HCT116 (cell line): ENCODE data around the gene EPHB3. TPM values are rescaled to one million over a fixed set of nuclear protein-coding genes. Genes with fewer than 3 reads are reported as not detected.

Experiments
- ATAC-seq: fragments of 200-7000 bp; cut with Tn5 transposase; 2 replicates; pipeline ENCODE4 v1.9.1; 2020; ENCODE audit warnings: mild to moderate bottlenecking, moderate library complexity
- BruUV-seq: library from RNA; stranded (reverse); fragments of 400-500 nt; replicated peaks from 2 replicates; lab custom pipeline; 2021; lab: Mats Ljungman, UMichigan
- CTCF ChIA-PET: fragments of 300-600 bp; sonication (Branson Sonifier 250); formaldehyde crosslinking; loops from one replicate; lab custom pipeline; 2021; ENCODE audit warnings: antibody characterized with exemption; lab: Charles Lee
- POLR2A ChIA-PET: fragments of 300-600, 350-600 bp; sonication (Branson Sonifier 250); formaldehyde crosslinking; loops from one replicate; lab custom pipeline; 2021; ENCODE audit warnings: antibody characterized with exemption; lab: Charles Lee
- RAD21 ChIA-PET, 2 experiments: fragments of 300-600 bp; sonication (Branson Sonifier 250); formaldehyde crosslinking; loops; one replicate each; lab custom pipeline; 2023; ENCODE audit warnings: low total read pairs in 2 of 2; ENCODE audit not compliant: uncharacterized antibody in 2 of 2, unreplicated experiment in 2 of 2, low non-redundant PET in 1 of 2; lab: Charles Lee
- DNase-seq: peaks from one replicate; pipeline ENCODE4 v3.0.0-alpha.2; 2010; ENCODE audit warnings: low read depth, low spot score
- H2AFZ ChIP-seq: fragments of 200-600 bp; shearing (Covaris generic), sonication (generic); 2 replicates; pipeline ENCODE4 v1.6.1; 2017; ENCODE audit warnings: low read depth, mixed run types, mixed read lengths, antibody characterized with exemption, low read length; ENCODE audit not compliant: poor library complexity, severe bottlenecking
- H3K27ac ChIP-seq: 2 replicates; pipeline ENCODE4 v1.5.1; 2012; ENCODE audit warnings: low read depth, low read length
- H3K27me3 ChIP-seq: fragments of 200-600 bp; sonication (generic); 2 replicates; pipeline ENCODE4 v1.6.1; 2016; ENCODE audit warnings: mixed run types, low read length, mixed read lengths; ENCODE audit not compliant: insufficient read depth
- H3K36me3 ChIP-seq, 2 experiments: fragments of 200-500 bp in 1 of 2; fragments of 200-600 bp in 1 of 2; sonication (Bioruptor generic) in 1 of 2; sonication (generic) in 1 of 2; 2 replicates each; pipeline versions ENCODE4 v1.5.1 to v1.6.1; 2014 to 2016; ENCODE audit warnings: low read length in 2 of 2, inconsistent platforms in 1 of 2, mixed read lengths in 1 of 2, mixed run types in 1 of 2; ENCODE audit not compliant: insufficient read depth in 2 of 2, control insufficient read depth in 1 of 2
- H3K4me1 ChIP-seq, 2 experiments: fragments of 200-600 bp in 1 of 2; sonication (generic) in 1 of 2; 2 replicates each; pipeline versions ENCODE4 v1.5.1 to v1.6.1; 2012 to 2017; ENCODE audit warnings: low read length in 2 of 2, inconsistent platforms in 1 of 2, mild to moderate bottlenecking in 1 of 2, mixed read lengths in 1 of 2, mixed run types in 1 of 2, moderate library complexity in 1 of 2; ENCODE audit not compliant: insufficient read depth in 2 of 2, control insufficient read depth in 1 of 2
- H3K4me2 ChIP-seq: fragments of 200-600 bp; sonication (generic); 2 replicates; pipeline ENCODE4 v1.6.1; 2017; ENCODE audit warnings: mixed run types, low read length, mixed read lengths
- H3K4me3 ChIP-seq, 2 experiments: fragments of 200-600 bp in 1 of 2; sonication (generic) in 1 of 2; replicated peaks in 1 of 2; 2 replicates each; pipeline ENCODE4 v1.5.1; 2011 to 2016; ENCODE audit warnings: low read length in 2 of 2, control low read depth in 1 of 2, low read depth in 1 of 2, mild to moderate bottlenecking in 1 of 2, mixed read lengths in 1 of 2, mixed run types in 1 of 2
- H3K79me2 ChIP-seq: fragments of 200-600 bp; sonication (generic); 2 replicates; pipeline ENCODE4 v1.6.1; 2017; ENCODE audit warnings: mild to moderate bottlenecking, mixed run types, low read length, moderate library complexity, mixed read lengths; ENCODE audit not compliant: insufficient read depth
- H3K9ac ChIP-seq: fragments of 200-600 bp; sonication (generic); 2 replicates; pipeline ENCODE4 v1.6.1; 2016; ENCODE audit warnings: low read length, mixed read lengths
- H3K9me2 ChIP-seq: fragments of 200-600 bp; sonication (generic), shearing (Covaris generic); 2 replicates; pipeline ENCODE4 v1.6.1; 2017; ENCODE audit warnings: mixed run types, mild to moderate bottlenecking, moderate library complexity; ENCODE audit not compliant: insufficient read depth
- H3K9me3 ChIP-seq, 2 experiments: fragments of 200-500 bp in 1 of 2; fragments of 200-600 bp in 1 of 2; sonication (Bioruptor generic) in 1 of 2; sonication (generic) in 1 of 2; 2 replicates each; pipeline ENCODE4 v1.6.1; 2014 to 2017; ENCODE audit warnings: low read length in 2 of 2, mixed read lengths in 2 of 2, inconsistent platforms in 1 of 2, low read depth in 1 of 2, mild to moderate bottlenecking in 1 of 2, mixed run types in 1 of 2, moderate library complexity in 1 of 2; ENCODE audit not compliant: control insufficient read depth in 1 of 2, insufficient read depth in 1 of 2
- H4K20me1 ChIP-seq: fragments of 200-600 bp; sonication (generic), shearing (Covaris generic); 2 replicates; pipeline ENCODE4 v1.6.1; 2017; ENCODE audit warnings: mixed run types, mild to moderate bottlenecking, moderate library complexity; ENCODE audit not compliant: insufficient read depth
- ATF3 ChIP-seq: IDR thresholded peaks from 2 replicates; pipeline ENCODE4 v1.6.1; 2012
- CBX3 ChIP-seq: IDR thresholded peaks from 2 replicates; pipeline ENCODE4 v1.6.1; 2012; ENCODE audit warnings: low read depth
- CEBPB ChIP-seq: IDR thresholded peaks from 2 replicates; pipeline ENCODE4 v1.6.1; 2012; ENCODE audit warnings: low read depth
- CTCF ChIP-seq, 3 experiments: fragments of 200-600 bp in 1 of 3; sonication (generic) in 1 of 3; IDR thresholded peaks in 2 of 3; conservative IDR thresholded peaks in 1 of 3; 2 replicates each; pipeline ENCODE4 v1.5.1; 2012 to 2017; ENCODE audit warnings: low read depth in 2 of 3, low read length in 2 of 3, antibody characterized with exemption in 1 of 3, borderline replicate concordance in 1 of 3, control low read depth in 1 of 3, mild to moderate bottlenecking in 1 of 3, mixed read lengths in 1 of 3, mixed run types in 1 of 3, moderate library complexity in 1 of 3; ENCODE audit not compliant: insufficient read depth in 1 of 3
- EGR1 ChIP-seq: IDR thresholded peaks from 2 replicates; pipeline ENCODE4 v1.6.1; 2012; ENCODE audit warnings: low read depth
- EZH2 ChIP-seq: fragments of 200-600 bp; sonication (generic); IDR thresholded peaks from 2 replicates; pipeline ENCODE4 v1.6.1; 2017; ENCODE audit warnings: antibody characterized with exemption, mixed run types
- EZH2phosphoT487 ChIP-seq: fragments of 200-600 bp; IDR thresholded peaks from 2 replicates; pipeline ENCODE4 v1.6.1; 2018; ENCODE audit warnings: antibody characterized with exemption, borderline replicate concordance
- FOSL1 ChIP-seq: IDR thresholded peaks from 2 replicates; pipeline ENCODE4 v1.6.1; 2012; ENCODE audit warnings: low read depth
- MAX ChIP-seq: IDR thresholded peaks from 2 replicates; pipeline ENCODE4 v1.6.1; 2012
- POLR2A ChIP-seq: IDR thresholded peaks from 2 replicates; pipeline ENCODE4 v1.7.0; 2011; ENCODE audit warnings: borderline replicate concordance; ENCODE audit not compliant: insufficient read depth, insufficient read length; ENCODE audit errors: extremely low read depth
- RAD21 ChIP-seq: IDR thresholded peaks from 2 replicates; pipeline ENCODE4 v1.6.1; 2012; ENCODE audit warnings: low read depth, mild to moderate bottlenecking
- SIN3A ChIP-seq: IDR thresholded peaks from 2 replicates; pipeline ENCODE4 v1.6.1; 2012; ENCODE audit warnings: low read depth
- SP1 ChIP-seq: IDR thresholded peaks from 2 replicates; pipeline ENCODE4 v1.6.1; 2012; ENCODE audit warnings: low read depth
- SRF ChIP-seq: IDR thresholded peaks from 2 replicates; pipeline ENCODE4 v1.6.1; 2012; ENCODE audit warnings: low read depth
- TCF7L2 ChIP-seq: IDR thresholded peaks from 2 replicates; pipeline ENCODE4 v1.7.0; 2011; ENCODE audit warnings: borderline replicate concordance, inconsistent platforms; ENCODE audit not compliant: insufficient read depth, insufficient read length; ENCODE audit errors: extremely low read depth
- YY1 ChIP-seq: IDR thresholded peaks from 2 replicates; pipeline ENCODE4 v1.6.1; 2011; ENCODE audit warnings: low read length, low read depth, moderate library complexity, mild to moderate bottlenecking; ENCODE audit not compliant: insufficient replicate concordance; ENCODE audit errors: extremely low read depth
- ZFX ChIP-seq: fragments of 450-650 bp; IDR thresholded peaks from 2 replicates; pipeline ENCODE4 v1.6.1; 2017
- ZNF274 ChIP-seq: fragments of 200-500 bp; sonication (Bioruptor generic); IDR thresholded peaks from 2 replicates; pipeline ENCODE4 v1.6.1; 2014; ENCODE audit warnings: mild to moderate bottlenecking, low read depth, low read length, inconsistent platforms
- intact Hi-C: fragments of 100-400 bp; cut with micrococcal nuclease; formaldehyde crosslinking; loops from 2 replicates; pipeline ENCODE4 v1.10.0; 2022
- total RNA-seq: library from RNA; stranded (reverse); gene quantifications from one replicate; pipeline ENCODE4 v1.2.1, GENCODE V29; 2021; ENCODE audit not compliant: unreplicated experiment

EPHB3 gene
- total RNA-seq, 1 experiment from 2014 or later, result 6.5 TPM

GRCh38 chr3:184610245-184610871 is 48.8 kb downstream of the EPHB3 start:
- TF ChIP-seq ZNF274, result no peak
- no peak for TF ChIP-seq EGR1
- TF ChIP-seq EZH2phosphoT487, result no peak
- TF ChIP-seq TCF7L2, result no peak
- TF ChIP-seq RAD21, result no peak
- no peak for TF ChIP-seq POLR2A
- TF ChIP-seq SP1, result no peak
- TF ChIP-seq EZH2, result no peak
- TF ChIP-seq CEBPB, result no peak
- no peak for TF ChIP-seq MAX
- TF ChIP-seq SIN3A, result no peak
- no peak for TF ChIP-seq CBX3
- TF ChIP-seq CTCF (IDR thresholded peaks at IDR 0.05 in 2 of 3, conservative IDR thresholded peaks at IDR 0.05 in 1 of 3; ENCODE audit: borderline replicate concordance in 1 of 3, insufficient read depth in 1 of 3, low read depth in 2 of 3, low read length in 2 of 3), result no peak
- no peak for TF ChIP-seq FOSL1
- no peak for TF ChIP-seq SRF
- no peak for TF ChIP-seq ZFX
- no peak for TF ChIP-seq ATF3
- TF ChIP-seq YY1, result no peak
- ChIA-PET POLR2A (no interaction called here), CTCF (no interaction called here), RAD21 (no interaction called here)
- H3K36me3 ChIP-seq, result no peaks in the 10 kb centered on the region
- no peaks in the 10 kb centered on the region for H3K9me3 ChIP-seq
- no peaks in the 10 kb centered on the region for H3K4me1 ChIP-seq
- H2AFZ ChIP-seq, result no peak overlapping the region
- intact Hi-C loops, result no loop called here
- ATAC-seq, result no peak
- DNase-seq, result no peak
- H3K9me2 ChIP-seq, result no peaks in the 10 kb centered on the region
- BruUV-seq, result no TSS peak
- H4K20me1 ChIP-seq, result no peaks in the 10 kb centered on the region
- H3K4me2 ChIP-seq, result no peak overlapping the region
- no peak overlapping the region for H3K4me3 ChIP-seq
- H3K9ac ChIP-seq, result no peak overlapping the region
- no peak overlapping the region for H3K27ac ChIP-seq
- H3K79me2 ChIP-seq, result no peaks in the 10 kb centered on the region
- H3K27me3 ChIP-seq, result no peaks in the 10 kb centered on the region
